ENCODE results near the gene GLB1L.
A peak's percentile ranks its signal among the peaks of the same experiment; 100 is the strongest.
"Not testable (repeated sequence)": the region's sequence is repeated elsewhere in the genome, so short reads cannot be mapped to it uniquely, and the experiment has no call there.

The GLB1L gene

GRCh38 chr2:219266886-219267285, 21.6 kb upstream of the GLB1L start:
- no peak for DNase-seq (ENCODE audit: low read depth)
- H3K4me3 ChIP-seq (ENCODE audit: low read length), result no peak overlapping the region
- TF ChIP-seq, protein P1, sequence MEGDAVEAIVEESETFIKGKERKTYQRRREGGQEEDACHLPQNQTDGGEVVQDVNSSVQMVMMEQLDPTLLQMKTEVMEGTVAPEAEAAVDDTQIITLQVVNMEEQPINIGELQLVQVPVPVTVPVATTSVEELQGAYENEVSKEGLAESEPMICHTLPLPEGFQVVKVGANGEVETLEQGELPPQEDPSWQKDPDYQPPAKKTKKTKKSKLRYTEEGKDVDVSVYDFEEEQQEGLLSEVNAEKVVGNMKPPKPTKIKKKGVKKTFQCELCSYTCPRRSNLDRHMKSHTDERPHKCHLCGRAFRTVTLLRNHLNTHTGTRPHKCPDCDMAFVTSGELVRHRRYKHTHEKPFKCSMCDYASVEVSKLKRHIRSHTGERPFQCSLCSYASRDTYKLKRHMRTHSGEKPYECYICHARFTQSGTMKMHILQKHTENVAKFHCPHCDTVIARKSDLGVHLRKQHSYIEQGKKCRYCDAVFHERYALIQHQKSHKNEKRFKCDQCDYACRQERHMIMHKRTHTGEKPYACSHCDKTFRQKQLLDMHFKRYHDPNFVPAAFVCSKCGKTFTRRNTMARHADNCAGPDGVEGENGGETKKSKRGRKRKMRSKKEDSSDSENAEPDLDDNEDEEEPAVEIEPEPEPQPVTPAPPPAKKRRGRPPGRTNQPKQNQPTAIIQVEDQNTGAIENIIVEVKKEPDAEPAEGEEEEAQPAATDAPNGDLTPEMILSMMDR (conservative IDR thresholded peaks at IDR 0.05; ENCODE audit: low read depth, low read length), result no peak

DNA sequence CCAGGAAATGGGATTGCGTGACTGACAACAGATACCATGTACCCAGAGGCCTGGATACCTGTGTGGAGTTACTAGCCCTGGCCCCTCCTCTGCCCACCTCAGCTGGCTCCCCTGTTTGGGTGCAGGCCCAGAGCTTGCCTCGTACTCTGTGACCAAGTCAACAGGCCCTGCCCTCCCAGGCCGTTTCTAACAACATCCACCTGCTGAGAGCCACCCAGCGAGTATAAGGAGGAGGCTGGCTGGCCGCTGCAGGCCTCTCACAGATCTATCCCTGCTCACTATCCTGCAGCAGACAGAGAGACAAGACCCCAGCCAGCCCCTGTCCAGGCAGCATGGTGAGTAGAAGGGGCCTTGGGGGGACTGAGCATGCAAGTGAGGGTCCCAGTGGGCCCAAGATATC, 21.0 kb upstream of the GLB1L start:
- DNase-seq (ENCODE audit: low read depth), result no peak
- TF ChIP-seq, protein P1 (conservative IDR thresholded peaks at IDR 0.05; ENCODE audit: low read depth, low read length), result no peak
- no peak overlapping the region for H3K4me3 ChIP-seq (ENCODE audit: low read length)

- TF ChIP-seq, protein P1 (conservative IDR thresholded peaks at IDR 0.05; ENCODE audit: low read depth, low read length), result no peak
- DNase-seq (ENCODE audit: low read depth), result no peak
- H3K4me3 ChIP-seq (ENCODE audit: low read length), result no peak overlapping the region
Observed at GRCh38 chr2:219261024-219261855, 16.0 kb upstream of the GLB1L start.

DNA sequence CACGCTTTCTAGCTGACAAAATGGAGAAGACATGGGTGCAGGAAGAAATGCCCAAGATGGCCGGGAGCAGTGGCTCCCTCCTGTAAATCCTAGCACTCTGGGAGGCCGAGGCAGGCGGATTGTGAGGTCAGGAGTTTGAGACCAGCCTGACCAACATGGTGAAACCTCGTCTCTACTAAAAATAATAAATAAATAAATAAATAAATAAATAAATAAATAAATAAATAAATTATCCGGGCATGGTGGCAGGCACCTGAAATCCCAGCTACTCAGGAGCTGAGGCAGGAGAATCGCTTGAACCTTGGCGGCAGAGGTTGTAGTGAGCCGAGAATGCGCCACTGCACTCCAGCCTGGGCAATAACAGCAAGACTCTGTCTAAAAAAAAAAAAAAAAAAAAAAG, 13.7 kb upstream of the GLB1L start:
- DNase-seq (ENCODE audit: low read depth); H3K4me3 ChIP-seq (ENCODE audit: low read length): not testable (repeated sequence)

DNA sequence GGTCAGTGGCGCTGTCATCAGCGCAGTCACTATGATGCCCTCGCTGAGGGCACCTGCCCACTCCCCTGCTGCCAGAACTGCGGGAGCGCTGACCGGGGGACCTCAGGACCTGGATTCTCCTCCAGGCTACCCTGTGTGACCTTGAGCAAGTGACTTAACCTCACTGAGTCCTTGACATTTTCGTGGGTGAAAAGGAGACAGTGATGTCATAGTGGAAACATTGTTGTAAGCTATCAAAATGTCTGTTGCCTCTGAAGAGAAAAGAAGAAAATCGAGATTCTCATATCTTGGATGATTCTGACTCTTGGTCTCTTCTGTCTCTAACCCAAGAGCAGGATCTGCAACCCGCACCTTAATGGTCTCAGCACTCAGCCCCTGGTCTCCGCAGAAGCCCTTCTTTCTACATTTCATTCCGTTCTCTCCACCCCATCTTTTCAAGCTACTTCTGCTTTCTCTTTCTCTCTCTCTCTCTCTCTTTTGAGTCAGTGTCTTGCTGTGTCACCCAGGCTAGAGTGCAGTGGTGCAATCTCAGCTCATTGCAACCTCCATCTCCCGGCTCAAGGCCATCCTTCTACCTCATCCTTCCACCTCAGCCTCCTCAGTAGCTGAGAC, 9.5 kb upstream of the GLB1L start:
- H3K4me3 ChIP-seq (ENCODE audit: low read length), result peak overlapping the region; percentile 58
- TF ChIP-seq, protein P1 (conservative IDR thresholded peaks at IDR 0.05; ENCODE audit: low read depth, low read length), result no peak
- DNase-seq (ENCODE audit: low read depth), result no peak

- peak within 1 kb of the TSS; percentile 58 for H3K4me3 ChIP-seq (ENCODE audit: low read length)
- no peak for DNase-seq (ENCODE audit: low read depth)
- TF ChIP-seq, protein P1 (conservative IDR thresholded peaks at IDR 0.05; ENCODE audit: low read depth, low read length), result no peak
Observed at GRCh38 chr2:219253753-219254589, 8.7 kb upstream of the GLB1L start, which contains the start of gene TUBA4A. Gene TUBA4A (minus strand): TSS chr2:219253918. CDS start chr2:219253858, 60 bp downstream.
